SK-N-SH treated with all-trans-retinoic acid at 6 μM for 48 hours (cell line): ENCODE data around the gene OSBPL2.
A peak's percentile ranks its signal among the peaks of the same experiment; 100 is the strongest.

Experiments
- ATAC-seq: fragments of 200-7000 bp; cut with Tn5 transposase; 3 replicates; pipeline ENCODE4 v1.9.1; 2020; ENCODE audit warnings: mild to moderate bottlenecking, moderate library complexity
- ARNTL ChIP-seq: fragments of 450-650 bp; formaldehyde crosslinking; IDR thresholded peaks from 2 replicates; pipeline ENCODE4 v1.5.0; 2020; ENCODE audit warnings: low read depth, mild to moderate bottlenecking, moderate library complexity, borderline replicate concordance
- BACH2 ChIP-seq: fragments of 250-450 bp; sonication (Bioruptor Pico); IDR thresholded peaks from 2 replicates; pipeline ENCODE4 v1.9.0; 2021; ENCODE audit warnings: mild to moderate bottlenecking, borderline replicate concordance
- ESRRG ChIP-seq: fragments of 250-450 bp; sonication (Bioruptor Pico); IDR thresholded peaks from 2 replicates; pipeline ENCODE4 v1.6.1; 2021; ENCODE audit warnings: mild to moderate bottlenecking
- GLIS3 ChIP-seq: fragments of 250-450 bp; sonication (Bioruptor Pico); IDR thresholded peaks from 2 replicates; pipeline ENCODE4 v1.5.0; 2020; ENCODE audit warnings: mild to moderate bottlenecking, moderate library complexity
- ISL1 ChIP-seq: fragments of 250-450 bp; sonication (Bioruptor Pico); IDR thresholded peaks from 2 replicates; pipeline ENCODE4 v2.1.2; 2022; ENCODE audit warnings: mild to moderate bottlenecking, moderate library complexity
- OSR1 ChIP-seq: fragments of 250-450 bp; sonication (Bioruptor Pico); IDR thresholded peaks from 2 replicates; pipeline ENCODE4 v1.8.0; 2022; ENCODE audit warnings: moderate library complexity, mild to moderate bottlenecking, inconsistent platforms
- PPARA ChIP-seq: fragments of 250-450 bp; sonication (Bioruptor Pico); IDR thresholded peaks from 2 replicates; pipeline ENCODE4 v1.5.0; 2020; ENCODE audit warnings: mild to moderate bottlenecking, borderline replicate concordance
- RARB ChIP-seq: fragments of 250-450 bp; sonication (Bioruptor Pico); IDR thresholded peaks from 2 replicates; pipeline ENCODE4 v1.8.0; 2021; ENCODE audit warnings: mild to moderate bottlenecking, moderate library complexity
- SNAI2 ChIP-seq: fragments of 250-450 bp; sonication (Bioruptor Pico); IDR thresholded peaks from 2 replicates; pipeline ENCODE4 v1.5.0; 2020; ENCODE audit warnings: mild to moderate bottlenecking, moderate library complexity
- TOX ChIP-seq: fragments of 250-450 bp; sonication (Bioruptor Pico); IDR thresholded peaks from 2 replicates; pipeline ENCODE4 v1.8.0; 2021; ENCODE audit warnings: mild to moderate bottlenecking, moderate library complexity, borderline replicate concordance
- ZFP3 ChIP-seq: fragments of 250-450 bp; sonication (Bioruptor Pico); IDR thresholded peaks from 2 replicates; pipeline ENCODE4 v1.5.0; 2020; ENCODE audit warnings: mild to moderate bottlenecking, moderate library complexity
- ZFP30 ChIP-seq: fragments of 450-650 bp; formaldehyde crosslinking; IDR thresholded peaks from 2 replicates; pipeline ENCODE4 v1.5.0; 2022; ENCODE audit warnings: mild to moderate bottlenecking, moderate library complexity
- ZNF565 ChIP-seq: fragments of 450-650 bp; formaldehyde crosslinking; conservative IDR thresholded peaks from 2 replicates; pipeline ENCODE4 v1.5.0; 2020; ENCODE audit warnings: low read depth, mild to moderate bottlenecking, moderate library complexity
- ZNF70 ChIP-seq: fragments of 450-650 bp; formaldehyde crosslinking; IDR thresholded peaks from 2 replicates; pipeline ENCODE4 v1.5.0; 2020; ENCODE audit warnings: mild to moderate bottlenecking, moderate library complexity
- ZNF8 ChIP-seq: fragments of 450-650 bp; formaldehyde crosslinking; IDR thresholded peaks from 2 replicates; pipeline ENCODE4 v1.5.0; 2020; ENCODE audit warnings: mild to moderate bottlenecking, moderate library complexity
- TF ChIP-seq, protein P1 (sequence below): fragments of 250-450 bp; sonication (Bioruptor Pico); IDR thresholded peaks from 2 replicates; pipeline ENCODE4 v1.5.0; 2020; ENCODE audit warnings: mild to moderate bottlenecking, moderate library complexity
- TF ChIP-seq, protein P2 (sequence below): fragments of 250-450 bp; sonication (Bioruptor Pico); IDR thresholded peaks from 2 replicates; pipeline ENCODE4 v1.5.1; 2021; ENCODE audit warnings: mild to moderate bottlenecking, moderate library complexity
- TF ChIP-seq, protein P3 (sequence below): fragments of 250-450 bp; sonication (Bioruptor Pico); IDR thresholded peaks from 2 replicates; pipeline ENCODE4 v1.8.0; 2020; ENCODE audit warnings: mild to moderate bottlenecking, moderate library complexity, borderline replicate concordance
- TF ChIP-seq, protein P4 (sequence below): fragments of 250-450 bp; sonication (Bioruptor Pico); IDR thresholded peaks from 2 replicates; pipeline ENCODE4 v1.8.0; 2021; ENCODE audit warnings: low read depth, mild to moderate bottlenecking, moderate library complexity, borderline replicate concordance

Gene OSBPL2

DNA sequence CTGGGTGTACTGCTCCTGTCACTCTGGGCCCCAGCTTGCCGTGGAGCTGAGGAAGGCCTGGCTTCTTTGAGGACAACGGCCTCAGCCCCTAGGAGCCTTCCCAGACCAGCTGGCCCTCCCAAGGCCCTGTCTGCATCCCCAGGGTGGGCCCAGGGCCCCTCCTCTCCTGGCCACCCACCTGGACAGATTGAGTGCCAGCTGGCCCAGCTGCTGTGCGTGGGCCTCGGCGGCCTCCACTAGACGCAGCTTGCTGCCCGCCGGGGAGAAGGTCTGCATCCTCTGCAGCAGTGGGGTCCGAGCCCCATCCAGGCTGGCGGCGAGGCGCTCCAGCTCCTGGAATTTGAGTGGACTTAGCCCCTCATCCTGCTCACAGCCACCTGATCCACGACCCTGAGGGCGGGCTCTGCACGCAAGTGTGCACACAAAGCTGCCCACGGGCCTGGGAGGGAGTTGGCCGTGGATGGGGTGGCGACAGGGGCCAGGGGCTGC lies 78.9 kb downstream of the OSBPL2 start:
- ATAC-seq = no peak
- TF ChIP-seq, protein P1, sequence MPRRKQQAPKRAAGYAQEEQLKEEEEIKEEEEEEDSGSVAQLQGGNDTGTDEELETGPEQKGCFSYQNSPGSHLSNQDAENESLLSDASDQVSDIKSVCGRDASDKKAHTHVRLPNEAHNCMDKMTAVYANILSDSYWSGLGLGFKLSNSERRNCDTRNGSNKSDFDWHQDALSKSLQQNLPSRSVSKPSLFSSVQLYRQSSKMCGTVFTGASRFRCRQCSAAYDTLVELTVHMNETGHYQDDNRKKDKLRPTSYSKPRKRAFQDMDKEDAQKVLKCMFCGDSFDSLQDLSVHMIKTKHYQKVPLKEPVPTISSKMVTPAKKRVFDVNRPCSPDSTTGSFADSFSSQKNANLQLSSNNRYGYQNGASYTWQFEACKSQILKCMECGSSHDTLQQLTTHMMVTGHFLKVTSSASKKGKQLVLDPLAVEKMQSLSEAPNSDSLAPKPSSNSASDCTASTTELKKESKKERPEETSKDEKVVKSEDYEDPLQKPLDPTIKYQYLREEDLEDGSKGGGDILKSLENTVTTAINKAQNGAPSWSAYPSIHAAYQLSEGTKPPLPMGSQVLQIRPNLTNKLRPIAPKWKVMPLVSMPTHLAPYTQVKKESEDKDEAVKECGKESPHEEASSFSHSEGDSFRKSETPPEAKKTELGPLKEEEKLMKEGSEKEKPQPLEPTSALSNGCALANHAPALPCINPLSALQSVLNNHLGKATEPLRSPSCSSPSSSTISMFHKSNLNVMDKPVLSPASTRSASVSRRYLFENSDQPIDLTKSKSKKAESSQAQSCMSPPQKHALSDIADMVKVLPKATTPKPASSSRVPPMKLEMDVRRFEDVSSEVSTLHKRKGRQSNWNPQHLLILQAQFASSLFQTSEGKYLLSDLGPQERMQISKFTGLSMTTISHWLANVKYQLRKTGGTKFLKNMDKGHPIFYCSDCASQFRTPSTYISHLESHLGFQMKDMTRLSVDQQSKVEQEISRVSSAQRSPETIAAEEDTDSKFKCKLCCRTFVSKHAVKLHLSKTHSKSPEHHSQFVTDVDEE (CRISPR knock-in tag) = no peak
- no peak for TF ChIP-seq ARNTL (CRISPR knock-in tag)
- no peak for TF ChIP-seq ZFP30 (CRISPR knock-in tag)
- TF ChIP-seq, protein P2, sequence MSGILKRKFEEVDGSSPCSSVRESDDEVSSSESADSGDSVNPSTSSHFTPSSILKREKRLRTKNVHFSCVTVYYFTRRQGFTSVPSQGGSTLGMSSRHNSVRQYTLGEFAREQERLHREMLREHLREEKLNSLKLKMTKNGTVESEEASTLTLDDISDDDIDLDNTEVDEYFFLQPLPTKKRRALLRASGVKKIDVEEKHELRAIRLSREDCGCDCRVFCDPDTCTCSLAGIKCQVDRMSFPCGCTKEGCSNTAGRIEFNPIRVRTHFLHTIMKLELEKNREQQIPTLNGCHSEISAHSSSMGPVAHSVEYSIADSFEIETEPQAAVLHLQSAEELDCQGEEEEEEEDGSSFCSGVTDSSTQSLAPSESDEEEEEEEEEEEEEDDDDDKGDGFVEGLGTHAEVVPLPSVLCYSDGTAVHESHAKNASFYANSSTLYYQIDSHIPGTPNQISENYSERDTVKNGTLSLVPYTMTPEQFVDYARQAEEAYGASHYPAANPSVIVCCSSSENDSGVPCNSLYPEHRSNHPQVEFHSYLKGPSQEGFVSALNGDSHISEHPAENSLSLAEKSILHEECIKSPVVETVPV = no peak
- no peak for TF ChIP-seq ESRRG (CRISPR knock-in tag)
- no peak for TF ChIP-seq RARB
- TF ChIP-seq, protein P3, sequence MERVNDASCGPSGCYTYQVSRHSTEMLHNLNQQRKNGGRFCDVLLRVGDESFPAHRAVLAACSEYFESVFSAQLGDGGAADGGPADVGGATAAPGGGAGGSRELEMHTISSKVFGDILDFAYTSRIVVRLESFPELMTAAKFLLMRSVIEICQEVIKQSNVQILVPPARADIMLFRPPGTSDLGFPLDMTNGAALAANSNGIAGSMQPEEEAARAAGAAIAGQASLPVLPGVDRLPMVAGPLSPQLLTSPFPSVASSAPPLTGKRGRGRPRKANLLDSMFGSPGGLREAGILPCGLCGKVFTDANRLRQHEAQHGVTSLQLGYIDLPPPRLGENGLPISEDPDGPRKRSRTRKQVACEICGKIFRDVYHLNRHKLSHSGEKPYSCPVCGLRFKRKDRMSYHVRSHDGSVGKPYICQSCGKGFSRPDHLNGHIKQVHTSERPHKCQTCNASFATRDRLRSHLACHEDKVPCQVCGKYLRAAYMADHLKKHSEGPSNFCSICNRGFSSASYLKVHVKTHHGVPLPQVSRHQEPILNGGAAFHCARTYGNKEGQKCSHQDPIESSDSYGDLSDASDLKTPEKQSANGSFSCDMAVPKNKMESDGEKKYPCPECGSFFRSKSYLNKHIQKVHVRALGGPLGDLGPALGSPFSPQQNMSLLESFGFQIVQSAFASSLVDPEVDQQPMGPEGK (CRISPR knock-in tag) = no peak
- TF ChIP-seq OSR1 = no peak
- TF ChIP-seq GLIS3 (CRISPR knock-in tag) = no peak
- no peak for TF ChIP-seq TOX
- TF ChIP-seq ZNF565 (CRISPR knock-in tag) = no peak
- no peak for TF ChIP-seq SNAI2 (CRISPR knock-in tag)
- TF ChIP-seq ZNF8 (CRISPR knock-in tag) = no peak
- TF ChIP-seq, protein P4, sequence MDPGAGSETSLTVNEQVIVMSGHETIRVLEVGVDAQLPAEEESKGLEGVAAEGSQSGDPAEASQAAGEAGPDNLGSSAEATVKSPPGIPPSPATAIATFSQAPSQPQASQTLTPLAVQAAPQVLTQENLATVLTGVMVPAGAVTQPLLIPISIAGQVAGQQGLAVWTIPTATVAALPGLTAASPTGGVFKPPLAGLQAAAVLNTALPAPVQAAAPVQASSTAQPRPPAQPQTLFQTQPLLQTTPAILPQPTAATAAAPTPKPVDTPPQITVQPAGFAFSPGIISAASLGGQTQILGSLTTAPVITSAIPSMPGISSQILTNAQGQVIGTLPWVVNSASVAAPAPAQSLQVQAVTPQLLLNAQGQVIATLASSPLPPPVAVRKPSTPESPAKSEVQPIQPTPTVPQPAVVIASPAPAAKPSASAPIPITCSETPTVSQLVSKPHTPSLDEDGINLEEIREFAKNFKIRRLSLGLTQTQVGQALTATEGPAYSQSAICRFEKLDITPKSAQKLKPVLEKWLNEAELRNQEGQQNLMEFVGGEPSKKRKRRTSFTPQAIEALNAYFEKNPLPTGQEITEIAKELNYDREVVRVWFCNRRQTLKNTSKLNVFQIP (CRISPR knock-in tag) = no peak
- no peak for TF ChIP-seq ZNF70
- TF ChIP-seq PPARA (CRISPR knock-in tag) = no peak
- no peak for TF ChIP-seq ISL1

DNA sequence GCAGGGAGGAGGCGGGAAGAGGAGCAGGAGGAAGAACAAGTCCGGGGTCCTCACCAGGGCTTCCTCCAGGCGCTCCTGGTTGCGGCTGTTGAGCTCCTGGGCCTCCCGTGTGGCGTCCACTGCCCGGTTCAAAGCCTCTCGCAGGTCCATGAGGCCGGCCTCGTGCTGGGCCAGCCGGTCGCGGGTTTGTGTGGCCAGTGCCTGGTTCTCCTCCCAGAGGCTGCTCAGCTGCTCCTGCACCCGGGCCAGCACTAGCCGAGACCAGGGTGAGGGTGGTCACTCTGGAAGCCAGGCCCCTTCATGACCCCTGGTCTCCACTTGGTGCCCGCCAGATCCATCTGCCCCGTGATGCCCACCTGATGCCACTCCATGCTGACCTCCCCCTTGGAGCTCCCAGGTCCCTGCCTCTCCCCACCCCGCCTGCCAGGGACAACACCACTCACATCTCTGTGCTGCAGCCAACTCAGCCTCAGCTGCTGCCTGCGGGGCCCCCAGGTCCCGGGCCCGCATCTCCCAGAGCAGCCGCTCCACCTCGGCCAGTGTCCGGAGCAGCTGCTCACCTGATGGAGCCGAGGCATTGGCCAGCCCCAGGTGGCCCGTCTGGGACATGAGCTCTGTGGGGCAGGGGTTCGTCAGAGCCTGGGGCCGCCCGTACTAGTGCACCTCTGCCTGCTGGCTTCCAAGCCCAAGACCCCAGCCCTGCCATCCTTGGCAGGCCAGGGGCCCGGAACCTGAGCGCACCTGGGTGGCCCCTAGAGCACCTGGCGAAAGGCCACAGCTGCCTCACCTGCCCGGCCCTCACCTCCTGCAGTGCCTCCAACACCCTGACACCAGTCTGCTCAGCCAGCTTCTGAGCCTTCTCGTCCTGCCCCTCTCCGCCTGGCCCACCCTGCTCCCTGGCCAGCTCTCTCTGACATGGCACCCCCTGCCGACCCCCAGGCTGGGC lies 80.4 kb downstream of the OSBPL2 start:
- no peak for TF ChIP-seq SNAI2 (CRISPR knock-in tag)
- no peak for TF ChIP-seq OSR1
- TF ChIP-seq, protein P3 (CRISPR knock-in tag) = no peak
- no peak for TF ChIP-seq ZFP30 (CRISPR knock-in tag)
- TF ChIP-seq GLIS3 (CRISPR knock-in tag) = no peak
- TF ChIP-seq, protein P2 = no peak
- TF ChIP-seq TOX = no peak
- no peak for TF ChIP-seq ARNTL (CRISPR knock-in tag)
- no peak for TF ChIP-seq ZFP3 (CRISPR knock-in tag)
- no peak for TF ChIP-seq PPARA (CRISPR knock-in tag)
- TF ChIP-seq ZNF565 (CRISPR knock-in tag) = no peak
- no peak for TF ChIP-seq BACH2 (CRISPR knock-in tag)
- TF ChIP-seq, protein P1 (CRISPR knock-in tag) = no peak
- TF ChIP-seq ISL1 = no peak
- ATAC-seq = peak; percentile 5; the same call in 1 of the 3 replicates
